Neural progenitor cell (in vitro differentiated cells): Measurements from ENCODE around the gene USP54. TPM values are rescaled to one million over a fixed set of nuclear protein-coding genes. Genes with fewer than 3 reads are reported as not detected.
A peak's percentile ranks its signal among the peaks of the same experiment; 100 is the strongest.

Experiments used
- DNase-seq: peaks from one replicate; pipeline ENCODE4 v3.0.0-alpha.2; 2016; ENCODE audit warnings: low spot score
- H2AFZ ChIP-seq: fragments of 200-600 bp; sonication (generic); replicated peaks from 2 replicates; pipeline ENCODE4 v1.6.1; 2016; ENCODE audit warnings: antibody characterized with exemption
- H3F3A ChIP-seq: fragments of 200-600 bp; sonication (generic); 2 replicates; pipeline ENCODE4 v1.6.1; 2016; ENCODE audit warnings: antibody characterized with exemption, low read depth
- H3K27ac ChIP-seq: fragments of 200-600 bp; sonication (generic); 2 replicates; pipeline ENCODE4 v1.5.1; 2016; ENCODE audit warnings: mild to moderate bottlenecking
- H3K27me3 ChIP-seq: fragments of 200-600 bp; sonication (generic); 2 replicates; pipeline ENCODE4 v1.6.1; 2016; ENCODE audit warnings: mild to moderate bottlenecking, moderate library complexity
- H3K36me3 ChIP-seq: fragments of 200-600 bp; sonication (generic); 2 replicates; pipeline ENCODE4 v1.5.1; 2016
- H3K4me1 ChIP-seq: fragments of 200-600 bp; sonication (generic); 2 replicates; pipeline ENCODE4 v1.6.1; 2016; ENCODE audit warnings: mixed run types
- H3K4me2 ChIP-seq: fragments of 200-600 bp; sonication (generic); 2 replicates; pipeline ENCODE4 v1.6.1; 2016
- H3K4me3 ChIP-seq: fragments of 200-600 bp; sonication (generic); 2 replicates; pipeline ENCODE4 v1.5.1; 2016
- H3K79me2 ChIP-seq: fragments of 200-600 bp; sonication (generic); 2 replicates; pipeline ENCODE4 v1.6.1; 2016; ENCODE audit warnings: low read depth
- H3K9ac ChIP-seq: fragments of 200-600 bp; sonication (generic); 2 replicates; pipeline ENCODE4 v1.6.1; 2016
- H3K9me3 ChIP-seq: fragments of 200-600 bp; sonication (generic); 2 replicates; pipeline ENCODE4 v1.5.1; 2016; ENCODE audit warnings: low read depth
- H4K20me1 ChIP-seq: fragments of 200-600 bp; sonication (generic); 2 replicates; pipeline ENCODE4 v1.6.1; 2016; ENCODE audit warnings: low read depth
- H3K27ac Mint-ChIP-seq: 3 replicates; pipeline ENCODE4 v1.8.0; 2021; ENCODE audit warnings: mixed read lengths
- H3K27me3 Mint-ChIP-seq: 2 replicates; pipeline ENCODE4 v1.8.0; 2022; ENCODE audit warnings: low read depth, mild to moderate bottlenecking, inconsistent platforms, moderate library complexity, mixed read lengths; ENCODE audit not compliant: insufficient read depth
- H3K36me3 Mint-ChIP-seq: 3 replicates; pipeline ENCODE4 v1.8.0; 2021; ENCODE audit warnings: mixed read lengths
- H3K4me1 Mint-ChIP-seq: 3 replicates; pipeline ENCODE4 v1.8.0; 2021; ENCODE audit warnings: mixed read lengths
- H3K4me3 Mint-ChIP-seq: 3 replicates; pipeline ENCODE4 v1.8.0; 2021; ENCODE audit warnings: mild to moderate bottlenecking, moderate library complexity, mixed read lengths
- H3K9me3 Mint-ChIP-seq: 3 replicates; pipeline ENCODE4 v1.8.0; 2020; ENCODE audit warnings: mixed read lengths
- CTCF ChIP-seq: fragments of 200-600 bp; sonication (generic); IDR thresholded peaks from 2 replicates; pipeline ENCODE4 v1.5.1; 2017; ENCODE audit warnings: antibody characterized with exemption, mild to moderate bottlenecking
- EZH2 ChIP-seq: fragments of 200-600 bp; sonication (generic); IDR thresholded peaks from 2 replicates; pipeline ENCODE4 v1.6.1; 2017; ENCODE audit warnings: antibody characterized with exemption, mild to moderate bottlenecking, moderate library complexity
- EZH2phosphoT487 ChIP-seq: fragments of 200-600 bp; sonication (generic); IDR thresholded peaks from 2 replicates; pipeline ENCODE4 v1.6.1; 2017; ENCODE audit warnings: antibody characterized with exemption
- total RNA-seq: library from RNA; depleted of rRNA; stranded (reverse); fragments of >200 nt; gene quantifications from 2 replicates; pipeline ENCODE4 v1.2.3, GENCODE V29; 2015; ENCODE audit warnings: low replicate concordance

USP54 gene
- total RNA-seq, 1 donor from 2014 or later: 97.2 TPM

DNA sequence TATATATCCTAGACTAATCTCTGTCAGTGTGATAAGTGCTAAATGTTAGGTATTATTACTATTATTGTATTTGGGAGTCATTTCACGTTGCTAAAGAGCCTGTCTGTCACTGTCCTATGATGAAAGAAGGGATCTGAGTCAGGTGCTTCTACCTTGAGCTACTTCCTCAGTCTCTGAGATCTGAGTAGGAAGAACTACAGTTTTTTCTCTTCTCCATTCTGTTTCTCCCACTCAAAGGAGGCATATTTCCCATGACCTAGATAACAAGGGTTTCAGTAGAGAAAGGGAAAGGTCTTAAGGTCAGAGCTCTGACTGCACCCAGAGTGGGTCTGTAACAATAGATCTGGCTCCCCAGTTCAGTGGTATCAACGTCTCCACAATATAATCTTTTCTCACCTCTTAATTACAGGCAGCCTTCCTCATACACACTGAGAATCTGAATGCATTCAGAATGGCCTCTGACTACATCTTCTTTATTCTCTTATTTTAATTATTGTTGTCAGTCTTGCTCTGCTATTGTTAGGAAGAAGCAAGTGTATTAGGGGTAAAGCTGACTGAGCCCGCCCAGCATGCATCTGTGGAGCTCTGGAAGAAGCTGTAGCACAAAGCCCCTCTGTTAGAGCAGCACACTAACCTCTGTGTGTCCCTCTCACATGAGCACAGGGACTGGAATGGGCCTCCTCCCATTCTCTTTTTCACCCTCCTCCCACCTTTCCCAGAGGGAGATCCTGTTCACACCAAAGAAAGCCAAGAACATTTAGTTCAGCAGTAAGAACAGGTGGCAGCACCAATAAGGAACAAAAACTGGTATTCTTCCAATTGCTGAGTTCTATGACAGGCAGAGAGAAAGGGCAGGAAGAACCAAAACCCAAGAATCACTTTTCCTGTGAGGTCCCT, 38.1 kb downstream of the USP54 start:
- H3K4me1 ChIP-seq: peaks cover 36% of the 10 kb centered on the region
- DNase-seq: peak; percentile 82
- peak overlapping the region; percentile 69 for H3K4me2 ChIP-seq
- peaks cover 37% of the 10 kb centered on the region for H3F3A ChIP-seq
- Mint-ChIP-seq H3K36me3 (peaks cover 16% of the 10 kb centered on the region), H3K27me3 (peaks cover 2% of the 10 kb centered on the region), H3K9me3 (no peaks in the 10 kb centered on the region), H3K4me1 (peaks cover 24% of the 10 kb centered on the region), H3K4me3 (peak overlapping the region; percentile 69), H3K27ac (peak overlapping the region; percentile 58)
- peak overlapping the region; percentile 9 for H3K9ac ChIP-seq
- H3K27ac ChIP-seq: peak overlapping the region; percentile 95
- H2AFZ ChIP-seq: no peak overlapping the region
- no peaks in the 10 kb centered on the region for H4K20me1 ChIP-seq
- H3K9me3 ChIP-seq: no peaks in the 10 kb centered on the region
- H3K4me3 ChIP-seq: peak overlapping the region; percentile 25
- H3K79me2 ChIP-seq: no peaks in the 10 kb centered on the region
- no peak for TF ChIP-seq EZH2phosphoT487
- no peak for TF ChIP-seq EZH2
- TF ChIP-seq CTCF: no peak
- no peaks in the 10 kb centered on the region for H3K36me3 ChIP-seq
- no peaks in the 10 kb centered on the region for H3K27me3 ChIP-seq

DNA sequence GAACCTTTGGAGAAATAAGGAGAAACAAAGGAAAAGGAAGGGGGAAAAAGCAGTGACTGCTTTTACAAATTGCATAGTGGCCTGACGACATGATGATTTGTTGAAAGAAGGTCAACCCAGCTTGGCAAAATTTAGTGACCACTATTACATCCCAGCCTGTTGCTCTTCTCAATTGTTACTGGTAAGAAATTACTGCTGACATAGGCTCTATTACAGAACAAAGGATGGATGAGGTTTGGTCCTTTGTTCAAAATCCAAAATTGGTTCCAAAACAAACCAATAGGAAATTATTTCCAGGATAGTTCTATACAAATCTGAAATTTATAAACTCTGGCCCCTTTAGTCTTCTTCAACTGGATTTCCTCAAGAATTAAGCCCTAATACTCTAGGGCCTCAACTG, 39.6 kb downstream of the USP54 start:
- Histone ChIP-seq H3K79me2 (peaks cover 5% of the 10 kb centered on the region), H3K4me3 (no peak overlapping the region), H3F3A (peaks cover 37% of the 10 kb centered on the region), H3K9ac (no peak overlapping the region), H3K27ac (no peak overlapping the region), H3K4me2 (no peak overlapping the region), H3K9me3 (no peaks in the 10 kb centered on the region), H3K36me3 (peaks cover 3% of the 10 kb centered on the region), H3K4me1 (peaks cover 36% of the 10 kb centered on the region), H4K20me1 (no peaks in the 10 kb centered on the region), H2AFZ (no peak overlapping the region), H3K27me3 (no peaks in the 10 kb centered on the region)
- H3K9me3 Mint-ChIP-seq: no peaks in the 10 kb centered on the region
- TF ChIP-seq EZH2: no peak
- H3K27ac Mint-ChIP-seq: no peak overlapping the region
- peaks cover 14% of the 10 kb centered on the region for H3K36me3 Mint-ChIP-seq
- no peak overlapping the region for H3K4me3 Mint-ChIP-seq
- peaks cover 21% of the 10 kb centered on the region for H3K4me1 Mint-ChIP-seq
- no peaks in the 10 kb centered on the region for H3K27me3 Mint-ChIP-seq
- DNase-seq: no peak

DNA sequence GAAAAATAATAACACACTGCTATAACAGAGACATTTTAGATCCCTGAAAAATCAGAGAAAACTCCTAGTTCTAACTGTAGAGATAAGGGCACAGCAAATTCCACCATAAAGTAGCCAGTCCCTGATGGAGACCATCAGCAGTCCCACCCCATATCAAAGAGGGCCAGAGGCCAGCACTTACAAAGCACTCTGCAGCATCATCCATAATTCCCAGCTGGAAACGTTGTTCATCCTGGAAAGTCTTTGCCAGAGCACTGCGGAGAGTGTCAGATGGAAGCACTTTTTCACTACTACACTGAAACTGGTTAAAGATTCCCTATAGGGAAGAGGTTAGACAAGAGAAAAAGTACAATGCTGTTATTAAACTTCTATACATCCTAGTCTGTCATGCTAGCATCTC, 45.8 kb downstream of the USP54 start:
- H3K27ac Mint-ChIP-seq: no peak overlapping the region
- no peaks in the 10 kb centered on the region for H3K9me3 ChIP-seq
- H3K9me3 Mint-ChIP-seq: no peaks in the 10 kb centered on the region

DNA sequence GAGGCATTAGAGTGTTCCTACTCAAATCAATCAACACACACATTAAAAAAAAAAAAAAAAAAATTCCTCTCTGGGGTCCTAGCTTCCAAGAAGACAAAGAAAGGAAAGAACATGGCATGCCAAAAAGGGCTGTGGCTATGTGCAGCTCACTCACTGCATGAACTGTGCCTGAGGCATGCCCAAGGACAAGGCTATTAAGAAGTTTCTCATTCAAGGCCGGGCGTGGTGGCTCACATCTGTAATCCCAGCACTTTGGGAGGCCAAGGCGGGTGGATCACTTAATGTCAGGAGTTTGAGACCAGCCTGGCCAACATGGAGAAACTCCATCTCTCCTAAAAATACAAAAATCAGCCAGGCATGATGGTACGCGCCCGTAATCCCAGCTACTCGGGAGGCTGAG, 53.4 kb downstream of the USP54 start:
- Histone ChIP-seq H3K36me3 (no peaks in the 10 kb centered on the region), H3K4me3 (no peak overlapping the region), H3K27ac (no peak overlapping the region), H3K4me2 (no peak overlapping the region), H3K9me3 (no peaks in the 10 kb centered on the region), H3K9ac (no peak overlapping the region), H3F3A (no peaks in the 10 kb centered on the region), H2AFZ (no peak overlapping the region), H3K27me3 (no peaks in the 10 kb centered on the region), H3K79me2 (no peaks in the 10 kb centered on the region), H3K4me1 (no peaks in the 10 kb centered on the region), H4K20me1 (no peaks in the 10 kb centered on the region)
- no peaks in the 10 kb centered on the region for H3K27me3 Mint-ChIP-seq
- no peaks in the 10 kb centered on the region for H3K4me1 Mint-ChIP-seq
- H3K4me3 Mint-ChIP-seq: no peak overlapping the region
- H3K36me3 Mint-ChIP-seq: peaks cover 28% of the 10 kb centered on the region
- no peak for DNase-seq
- no peak overlapping the region for H3K27ac Mint-ChIP-seq
- TF ChIP-seq EZH2phosphoT487 (no peak), CTCF (no peak), EZH2 (no peak)
- no peaks in the 10 kb centered on the region for H3K9me3 Mint-ChIP-seq

More for the DNA sequence above, 45.8 kb downstream of the USP54 start:
- no peak for DNase-seq
- Mint-ChIP-seq H3K27me3 (no peaks in the 10 kb centered on the region), H3K36me3 (peaks cover 28% of the 10 kb centered on the region), H3K4me1 (no peaks in the 10 kb centered on the region), H3K4me3 (no peak overlapping the region)
- no peak overlapping the region for H3K4me3 ChIP-seq
- H3K36me3 ChIP-seq: peaks cover 3% of the 10 kb centered on the region
- no peak overlapping the region for H3K4me2 ChIP-seq
- no peak for TF ChIP-seq EZH2
- H3F3A ChIP-seq: no peaks in the 10 kb centered on the region
- H3K27ac ChIP-seq: no peak overlapping the region
- H2AFZ ChIP-seq: no peak overlapping the region
- H3K9ac ChIP-seq: no peak overlapping the region
- no peaks in the 10 kb centered on the region for H4K20me1 ChIP-seq
- peaks cover 5% of the 10 kb centered on the region for H3K79me2 ChIP-seq
- H3K4me1 ChIP-seq: no peaks in the 10 kb centered on the region
- no peaks in the 10 kb centered on the region for H3K27me3 ChIP-seq
